Left cardiac atrium (tissue), 4 donors: Measurements from ENCODE around the gene RAD51C. TPM values are rescaled to one million over a fixed set of nuclear protein-coding genes. Genes with fewer than 3 reads are reported as not detected.
A peak's percentile ranks its signal among the peaks of the same experiment; 100 is the strongest.
"Not testable (repeated sequence)": the region's sequence is repeated elsewhere in the genome, so short reads cannot be mapped to it uniquely, and the experiment has no call there.

ENCODE experiments used
- ATAC-seq, 2 donors: fragments of 200-7000 bp; cut with Tn5 transposase; one replicate each; pipeline ENCODE4 v1.9.1; 2020; ENCODE audit warnings: mild to moderate bottlenecking in 2 of 2, moderate library complexity in 2 of 2
- DNase-seq: peaks from one replicate; pipeline ENCODE4 v3.0.0-alpha.2; 2020
- intact Hi-C, 2 donors: fragments of 100-400 bp; cut with DNase I; formaldehyde crosslinking; loops; one replicate each; pipeline versions ENCODE4 v1.14.1 to v1.15.1; 2022 to 2023
- total RNA-seq, 2 donors: library from RNA; stranded (reverse); fragmentation: NEBNext Ultra II Directional; extraction: Animal tissue kit (Norgen Biotek cat#: 25700); gene quantifications; one replicate each; pipeline ENCODE4 v1.2.1, GENCODE V29; 2021
- donor health status: DM: no; HTN: yes; CAD: no.
- donor health status: DM: no; HTN: yes; CAD: no; lungs with severe emphysema.
- donor health status: DM: yes; HTN: yes; CAD: no.
- donor health status: Dilated cardiomyopathy.

Gene RAD51C
- total RNA-seq, 2 donors from 2014 or later: 32.4 to 36.8 TPM

GRCh38 chr17:58710948-58711552 lies 18.6 kb downstream of the RAD51C start:
- DNase-seq: peak; percentile 32
- no peak for ATAC-seq
- intact Hi-C loops: loop anchor here in 1 of 2 donors (2.0 kb wide), 1 partner anchor 294 kb away; no protein-coding TSS in a partner anchor

GRCh38 chr17:58722274-58722673 lies 29.9 kb downstream of the RAD51C start:
- no peak for ATAC-seq
- intact Hi-C loops: no loop called here

DNA sequence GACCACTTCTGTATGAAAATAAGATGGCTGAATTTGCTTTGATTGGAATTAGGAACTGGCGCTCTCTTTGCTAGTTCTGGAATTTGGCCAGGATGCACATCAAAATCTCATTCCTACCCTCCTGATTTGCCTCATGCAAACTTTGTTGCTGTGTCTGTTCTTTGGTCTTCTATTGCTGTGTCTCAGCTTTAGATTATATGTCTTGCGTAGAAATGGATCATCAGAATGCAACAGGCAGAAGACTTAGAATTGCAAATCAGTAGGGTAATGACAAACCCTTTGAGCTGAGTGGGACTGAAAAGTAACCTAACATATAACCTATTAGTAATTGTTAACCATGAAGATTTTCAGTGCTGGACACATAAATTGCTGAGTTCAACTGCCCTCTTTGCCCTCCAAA lies 30.3 kb downstream of the RAD51C start:
- intact Hi-C loops: no loop called here
- DNase-seq (no peak), ATAC-seq (no peak)

More at GRCh38 chr17:58722274-58722673, 29.9 kb downstream of the RAD51C start:
- no peak for DNase-seq

DNA sequence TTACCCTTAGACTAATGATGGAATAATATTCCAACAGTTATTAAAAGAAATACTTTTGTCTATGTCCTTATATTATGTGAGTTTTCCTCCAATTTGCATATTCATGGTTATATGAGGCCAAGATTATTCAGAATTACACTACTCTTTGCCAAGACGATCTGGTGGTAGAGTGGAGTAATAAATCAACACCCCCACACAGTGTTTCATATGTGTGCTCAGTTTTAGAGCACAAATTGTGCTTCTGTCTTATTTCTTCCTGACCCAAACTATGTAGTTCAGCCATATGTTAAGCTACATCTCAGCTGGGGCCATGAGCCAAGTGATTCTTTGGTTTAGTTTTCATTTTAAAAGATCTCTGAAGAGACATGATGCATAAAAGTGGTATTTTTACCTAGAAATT lies 36.4 kb downstream of the RAD51C start:
- DNase-seq: no peak
- ATAC-seq: no peak
- intact Hi-C loops: no loop called here

DNA sequence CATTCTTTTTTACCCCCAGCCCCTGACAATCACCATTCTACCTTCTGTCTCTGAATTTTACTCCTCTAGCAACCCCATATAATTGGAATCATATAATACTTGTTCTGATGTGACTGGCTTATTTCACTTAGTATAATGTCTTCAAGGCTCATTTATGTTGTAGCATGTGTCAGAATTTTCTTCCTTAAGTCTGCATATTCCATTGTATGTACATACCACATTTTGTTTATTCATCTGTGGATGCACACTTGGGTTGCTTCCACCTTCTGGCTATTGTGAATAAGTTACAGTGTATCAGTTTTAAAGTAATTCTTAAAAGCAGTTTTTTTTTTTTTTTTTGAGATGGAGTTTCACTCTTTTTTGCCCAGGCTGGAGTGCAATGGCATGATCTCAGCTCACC lies 38.5 kb downstream of the RAD51C start:
- intact Hi-C loops: no loop called here
- DNase-seq: no peak
- no peak for ATAC-seq

DNA sequence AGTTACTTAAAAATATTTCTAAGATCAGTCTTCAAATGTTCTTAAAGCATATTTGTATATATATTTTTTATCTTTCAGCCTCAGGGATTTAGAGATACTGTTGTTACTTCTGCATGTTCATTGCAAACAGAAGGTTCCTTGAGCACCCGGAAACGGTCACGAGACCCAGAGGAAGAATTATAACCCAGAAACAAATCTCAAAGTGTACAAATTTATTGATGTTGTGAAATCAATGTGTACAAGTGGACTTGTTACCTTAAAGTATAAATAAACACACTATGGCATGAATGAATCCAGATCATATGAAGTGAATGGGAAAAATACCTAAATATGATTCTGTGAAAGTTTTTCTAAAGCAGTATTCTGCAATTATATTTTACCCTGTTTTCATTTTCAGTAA lies 41.6 kb downstream of the RAD51C start:
- DNase-seq (no peak), ATAC-seq (no peak)
- intact Hi-C loops: no loop called here

GRCh38 chr17:58734811-58735210 lies 42.4 kb downstream of the RAD51C start:
- no peak for DNase-seq

DNA sequence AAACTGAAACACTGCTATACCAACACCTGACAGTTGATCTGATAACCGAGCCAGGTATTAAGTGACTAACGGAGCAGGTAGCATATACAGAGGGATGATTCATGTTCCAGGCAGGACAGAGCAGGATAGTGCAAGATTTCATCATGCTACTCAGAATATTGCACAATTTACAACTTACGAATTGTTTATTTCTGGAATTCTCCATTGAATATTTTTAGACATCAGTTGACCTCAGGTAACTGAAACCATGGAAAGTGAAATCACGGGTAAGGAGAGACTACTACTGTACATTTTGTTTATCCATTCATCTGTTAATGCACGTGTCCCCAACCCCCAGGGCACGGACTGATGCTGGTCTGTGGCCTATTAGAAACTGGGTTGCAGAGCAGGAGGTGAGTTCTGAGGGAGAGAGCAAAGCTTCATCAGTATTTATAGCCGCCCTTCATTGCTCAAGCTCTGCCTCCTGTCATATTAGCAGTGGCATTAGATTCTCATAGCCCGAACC lies 48.8 kb downstream of the RAD51C start:
- ATAC-seq (peak in 1 of 2 donors; percentile 78), DNase-seq (no peak)
- intact Hi-C loops: no loop called here

More at GRCh38 chr17:58734811-58735210, 42.4 kb downstream of the RAD51C start:
- intact Hi-C loops: no loop called here
- ATAC-seq: no peak

GRCh38 chr17:58747674-58748073 lies 55.3 kb downstream of the RAD51C start:
- intact Hi-C loops: no loop called here
- ATAC-seq: no peak
- no peak for DNase-seq

- ATAC-seq, DNase-seq, intact Hi-C loops: not testable (repeated sequence)
These were observed 57.2 kb downstream of the RAD51C start for GRCh38 chr17:58749627-58750026.

- intact Hi-C loops: no loop called here
- DNase-seq: no peak
- no peak for ATAC-seq
These were observed 60.6 kb downstream of the RAD51C start for GRCh38 chr17:58753026-58753425.

GRCh38 chr17:58755269-58755576 lies 62.8 kb downstream of the RAD51C start:
- intact Hi-C loops: no loop called here
- no peak for DNase-seq
- no peak for ATAC-seq

GRCh38 chr17:58755577-58756245 lies 63.3 kb downstream of the RAD51C start, which contains the start of gene PPM1E:
TSS of gene PPM1E (plus strand) at chr17:58755854.
- intact Hi-C loops: no loop called here
- DNase-seq: peak; percentile 55
- ATAC-seq: peak; percentile 92 to 98

DNA sequence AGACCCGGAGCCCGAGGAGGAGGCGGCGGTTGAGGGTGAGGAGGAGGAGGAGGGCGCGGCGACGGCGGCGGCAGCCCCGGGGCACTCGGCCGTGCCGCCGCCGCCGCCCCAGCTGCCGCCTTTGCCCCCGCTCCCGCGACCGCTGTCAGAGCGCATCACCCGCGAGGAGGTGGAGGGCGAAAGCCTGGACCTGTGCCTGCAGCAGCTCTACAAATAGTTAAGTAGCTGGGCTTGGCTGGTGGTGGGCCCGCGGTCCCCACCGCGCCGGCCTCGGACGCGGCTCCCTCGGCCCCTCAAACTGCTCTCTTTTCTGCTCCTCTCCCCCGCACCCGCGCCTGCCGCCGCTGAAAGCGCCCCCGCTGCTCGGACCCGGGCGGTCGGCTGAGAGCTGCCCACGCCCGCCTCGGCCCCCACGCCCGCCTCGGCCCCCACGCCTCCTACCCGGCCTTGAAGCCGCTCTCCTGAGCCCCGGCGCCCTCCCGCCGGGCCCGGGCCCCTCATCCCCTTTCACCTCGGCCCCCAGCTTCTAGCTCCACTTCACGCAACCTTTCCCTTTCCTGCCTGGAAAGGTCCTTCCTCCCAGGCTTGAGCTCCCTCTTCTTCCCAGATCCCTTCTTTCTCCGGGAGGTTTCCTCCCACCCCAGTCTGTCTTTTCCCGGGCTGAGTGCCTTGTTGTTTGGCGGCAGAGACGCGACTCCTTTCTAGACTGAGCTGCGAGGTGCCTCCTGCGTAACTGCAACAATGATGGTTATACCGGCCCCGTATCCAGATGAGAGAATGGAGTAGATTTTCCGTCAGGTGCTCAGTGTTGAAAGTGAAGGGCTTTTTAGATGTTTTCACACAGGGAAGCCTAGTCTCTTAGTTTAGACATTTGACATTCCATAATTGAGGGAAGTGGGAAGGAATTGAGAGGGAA lies 64.1 kb downstream of the RAD51C start:
- ATAC-seq: peak; percentile 51 to 69
- intact Hi-C loops: no loop called here
- DNase-seq: no peak

GRCh38 chr17:58757162-58757613 lies 64.8 kb downstream of the RAD51C start:
- ATAC-seq: no peak
- intact Hi-C loops: no loop called here
- DNase-seq: no peak

- no peak for ATAC-seq
- intact Hi-C loops: no loop called here
These were observed 66.5 kb downstream of the RAD51C start for GRCh38 chr17:58758890-58759289.

GRCh38 chr17:58759522-58759921 lies 67.1 kb downstream of the RAD51C start:
- intact Hi-C loops: no loop called here
- ATAC-seq (no peak), DNase-seq (no peak)

More at GRCh38 chr17:58758890-58759289, 66.5 kb downstream of the RAD51C start:
- no peak for DNase-seq

GRCh38 chr17:58760248-58760647 lies 67.8 kb downstream of the RAD51C start:
- DNase-seq (no peak), ATAC-seq (no peak)
- intact Hi-C loops: no loop called here

GRCh38 chr17:58763263-58763662 lies 70.9 kb downstream of the RAD51C start:
- intact Hi-C loops: no loop called here
- ATAC-seq: no peak
- DNase-seq: no peak

- intact Hi-C loops: no loop called here
- no peak for ATAC-seq
- no peak for DNase-seq
These were observed 72.0 kb downstream of the RAD51C start for GRCh38 chr17:58764373-58764772.
